Measurements from ENCODE around the gene MKI67.
A peak's percentile ranks its signal among the peaks of the same experiment; 100 is the strongest.

MKI67 gene

DNA sequence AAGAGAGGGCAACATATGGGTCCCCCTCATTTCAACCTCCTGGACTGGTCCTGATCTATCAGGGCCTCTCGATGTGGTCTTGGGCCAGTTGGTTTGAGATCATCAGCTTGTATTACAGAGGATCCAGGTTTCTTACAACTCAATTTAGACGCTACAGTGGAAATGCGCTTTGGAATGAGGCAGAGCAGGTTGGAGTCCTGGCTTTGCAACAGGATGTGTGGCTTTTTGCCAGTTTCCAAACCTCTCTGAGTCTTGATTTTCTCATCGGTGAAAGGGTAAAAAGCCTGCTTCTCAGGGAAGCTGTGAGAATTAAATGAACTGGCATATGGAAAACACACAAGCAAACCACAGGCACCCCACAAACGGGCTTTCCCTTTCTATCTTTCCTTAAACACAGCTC, 37.5 kb upstream of the MKI67 start:
- Histone ChIP-seq H3K4me1 (ENCODE audit: control insufficient read depth in 1 of 2, insufficient read depth in 2 of 2, low read length in 2 of 2) (no peaks in the 10 kb centered on the region), H3K4me3 (ENCODE audit: low read depth in 1 of 2, low read length in 2 of 2) (no peak overlapping the region), H3K27me3 (ENCODE audit: low read depth, low read length) (no peaks in the 10 kb centered on the region), H3K36me3 (ENCODE audit: control insufficient read depth in 1 of 2, insufficient read depth in 2 of 2, low read length in 2 of 2) (no peaks in the 10 kb centered on the region), H3K9me3 (ENCODE audit: control insufficient read depth in 1 of 2, low read length in 2 of 2) (no peaks in the 10 kb centered on the region), H3K27ac (ENCODE audit: low read length) (no peak overlapping the region)

DNA sequence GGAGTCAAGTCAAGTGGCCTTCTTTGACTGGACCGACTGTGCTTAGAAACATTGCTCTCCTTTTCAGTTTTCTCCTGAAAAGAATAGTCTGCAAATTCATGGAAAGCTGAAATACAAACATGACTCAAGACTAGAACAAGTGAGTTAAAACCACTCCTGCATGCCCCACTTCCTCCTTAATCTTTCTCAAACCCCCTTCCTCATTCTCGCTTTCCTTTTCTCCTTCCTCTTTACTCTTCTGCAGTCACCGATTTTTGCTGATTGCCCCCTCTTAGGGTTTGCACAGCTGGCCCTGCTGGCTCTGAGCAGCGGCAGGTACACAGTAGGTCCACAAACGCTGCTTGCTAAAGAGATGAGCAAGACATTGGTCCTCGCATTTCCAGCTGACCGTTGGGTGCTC, 34.8 kb upstream of the MKI67 start:
- Histone ChIP-seq H3K27me3 (ENCODE audit: low read depth, low read length) (no peaks in the 10 kb centered on the region), H3K4me3 (ENCODE audit: low read depth in 1 of 2, low read length in 2 of 2) (no peak overlapping the region), H3K27ac (ENCODE audit: low read length) (no peak overlapping the region), H3K9me3 (ENCODE audit: control insufficient read depth in 1 of 2, low read length in 2 of 2) (no peaks in the 10 kb centered on the region), H3K36me3 (ENCODE audit: control insufficient read depth in 1 of 2, insufficient read depth in 2 of 2, low read length in 2 of 2) (no peaks in the 10 kb centered on the region), H3K4me1 (ENCODE audit: control insufficient read depth in 1 of 2, insufficient read depth in 2 of 2, low read length in 2 of 2) (no peaks in the 10 kb centered on the region)

DNA sequence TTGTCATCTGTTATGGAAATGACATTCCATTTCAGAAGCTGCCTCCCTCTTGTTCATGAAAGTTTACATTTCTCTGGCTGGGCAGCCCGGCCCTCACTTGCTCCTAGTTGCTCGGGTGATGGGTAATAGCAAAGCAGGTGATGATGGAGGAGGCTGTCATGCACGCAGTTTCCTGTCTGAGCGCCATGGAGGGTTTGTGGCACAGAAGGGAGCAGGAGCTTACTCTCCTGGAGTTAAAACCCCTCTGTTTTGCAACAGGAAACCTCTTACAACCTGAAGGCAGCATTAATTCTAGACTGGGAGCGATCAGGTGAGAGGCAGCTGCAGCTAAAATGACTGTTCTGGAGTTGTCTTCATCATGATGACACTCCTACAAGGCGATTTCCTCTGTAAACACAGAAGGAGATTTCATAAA, 34.1 kb upstream of the MKI67 start:
- H3K4me3 ChIP-seq (ENCODE audit: low read depth in 1 of 2, low read length in 2 of 2): no peak overlapping the region
- H3K9me3 ChIP-seq (ENCODE audit: control insufficient read depth in 1 of 2, low read length in 2 of 2): no peaks in the 10 kb centered on the region
- no peaks in the 10 kb centered on the region for H3K27me3 ChIP-seq (ENCODE audit: low read depth, low read length)
- no peaks in the 10 kb centered on the region for H3K36me3 ChIP-seq (ENCODE audit: control insufficient read depth in 1 of 2, insufficient read depth in 2 of 2, low read length in 2 of 2)
- H3K4me1 ChIP-seq (ENCODE audit: control insufficient read depth in 1 of 2, insufficient read depth in 2 of 2, low read length in 2 of 2): no peaks in the 10 kb centered on the region
- no peak overlapping the region for H3K27ac ChIP-seq (ENCODE audit: low read length)

DNA sequence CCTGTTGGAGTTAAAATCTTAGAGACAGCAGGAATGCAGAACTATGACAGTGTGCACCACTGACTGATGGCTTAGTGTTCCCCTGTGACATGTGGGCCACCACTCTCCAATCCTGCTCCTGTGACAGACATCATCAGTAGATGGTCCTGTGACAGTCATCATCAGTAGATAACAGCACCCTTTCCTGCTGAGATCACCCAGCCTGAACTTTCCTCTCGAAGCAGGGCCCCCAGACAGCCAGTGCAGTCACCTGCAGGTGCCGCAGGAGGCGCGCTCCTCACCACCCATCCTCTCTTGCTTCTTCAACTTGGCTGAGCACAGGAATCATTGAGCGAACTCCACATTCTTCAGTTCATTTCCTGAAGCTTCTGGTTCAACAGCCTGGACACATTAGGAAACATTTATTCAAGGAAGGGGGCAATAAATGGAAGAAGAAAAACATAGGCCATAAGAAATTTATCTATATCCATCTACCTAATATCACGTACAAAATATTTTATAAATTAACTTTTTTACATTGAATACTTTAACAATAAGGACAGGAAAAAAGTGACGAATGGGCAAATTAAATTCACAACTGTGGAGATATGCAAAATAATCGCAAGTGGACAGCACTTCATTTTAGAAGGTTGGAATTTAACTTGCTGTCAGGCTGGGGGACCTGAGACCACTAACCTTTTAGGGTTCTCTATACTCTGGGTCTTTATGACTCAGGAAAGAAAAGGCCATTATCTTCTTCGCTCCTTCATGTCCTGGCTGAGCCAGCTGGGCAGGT, 32.0 kb upstream of the MKI67 start:
- H3K4me1 ChIP-seq (ENCODE audit: control insufficient read depth in 1 of 2, insufficient read depth in 2 of 2, low read length in 2 of 2): no peaks in the 10 kb centered on the region
- H3K9me3 ChIP-seq (ENCODE audit: control insufficient read depth in 1 of 2, low read length in 2 of 2): no peaks in the 10 kb centered on the region
- no peaks in the 10 kb centered on the region for H3K36me3 ChIP-seq (ENCODE audit: control insufficient read depth in 1 of 2, insufficient read depth in 2 of 2, low read length in 2 of 2)
- H3K27me3 ChIP-seq (ENCODE audit: low read depth, low read length): no peaks in the 10 kb centered on the region
- H3K27ac ChIP-seq (ENCODE audit: low read length): no peak overlapping the region
- no peak overlapping the region for H3K4me3 ChIP-seq (ENCODE audit: low read depth in 1 of 2, low read length in 2 of 2)

DNA sequence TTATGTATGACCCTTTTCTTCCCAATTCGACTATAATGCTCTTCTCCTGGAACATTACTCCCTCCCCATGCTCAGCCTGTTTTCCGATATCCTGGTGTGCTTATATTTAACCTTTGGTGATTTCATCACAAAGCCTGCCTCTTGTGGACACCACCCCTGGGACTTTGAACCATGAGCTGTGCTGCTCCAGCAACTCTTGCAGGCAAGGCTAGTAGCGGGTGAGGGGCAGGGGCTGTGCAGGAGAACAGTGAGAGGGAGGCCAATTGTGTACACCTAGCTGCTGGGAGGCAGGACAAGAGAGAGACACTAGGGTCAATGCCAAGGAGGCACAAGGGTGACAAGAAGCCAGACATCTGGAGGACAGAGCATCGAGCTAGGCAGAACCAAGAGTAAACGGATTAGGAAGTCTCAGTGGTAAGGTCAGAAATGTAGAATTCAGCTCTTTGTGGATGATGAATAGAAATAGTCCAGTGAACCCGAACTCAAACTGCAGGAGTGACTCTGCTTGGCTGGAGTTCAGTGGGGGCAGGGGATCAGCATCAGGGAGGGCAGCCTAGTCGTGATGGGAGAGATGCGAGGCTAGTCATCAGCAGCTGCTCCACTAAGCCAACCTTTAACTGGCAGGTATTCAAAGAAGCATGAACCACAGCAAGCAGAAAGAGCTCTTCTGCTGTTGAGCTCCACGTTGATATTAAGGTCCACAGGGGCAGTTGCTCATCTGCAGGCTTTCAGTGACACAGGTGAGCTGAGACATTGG, 31.0 kb upstream of the MKI67 start:
- Histone ChIP-seq H3K27me3 (ENCODE audit: low read depth, low read length) (no peaks in the 10 kb centered on the region), H3K4me3 (ENCODE audit: low read depth in 1 of 2, low read length in 2 of 2) (no peak overlapping the region), H3K27ac (ENCODE audit: low read length) (no peak overlapping the region)

DNA sequence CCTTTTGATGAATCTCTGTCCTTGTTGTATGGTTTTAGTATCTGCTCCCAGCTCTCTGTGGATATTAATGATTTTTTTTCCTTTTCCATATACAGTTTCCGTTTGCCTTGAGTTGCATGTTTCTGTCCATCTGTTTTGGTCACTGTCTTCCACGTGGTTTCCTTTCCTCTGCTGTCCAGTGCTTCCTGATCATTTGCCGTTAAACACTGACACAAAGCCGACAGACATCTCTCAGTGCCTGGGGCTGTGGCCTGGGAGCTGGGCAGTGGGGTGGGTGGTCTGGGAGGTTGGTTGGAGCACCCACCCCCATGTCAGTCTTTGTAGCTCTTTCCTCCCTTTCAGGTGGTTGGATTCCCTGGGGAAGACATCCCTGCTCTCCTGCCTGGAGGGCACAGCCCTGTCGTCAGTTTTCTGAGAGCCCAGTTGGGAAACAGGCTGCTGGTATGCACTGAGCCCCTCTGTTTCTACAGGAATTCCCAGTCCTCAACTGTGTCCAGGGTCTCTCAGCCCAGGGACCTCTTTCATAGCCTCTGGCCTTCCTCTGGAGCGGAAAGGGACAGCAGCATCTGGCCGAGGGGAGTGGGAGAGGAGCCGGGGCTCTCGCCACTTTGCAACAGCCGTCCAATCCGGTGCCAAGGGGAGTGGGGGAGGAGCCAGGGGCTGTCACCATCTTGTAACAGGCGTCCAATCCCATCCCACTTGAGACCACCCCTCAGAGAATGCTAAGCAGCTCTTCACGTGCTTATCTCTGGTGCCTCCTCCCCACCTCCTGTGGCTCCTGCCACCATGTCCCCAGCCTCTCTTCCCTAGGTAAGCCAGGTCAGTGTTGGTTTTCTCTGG, 26.7 kb upstream of the MKI67 start:
- Histone ChIP-seq H3K27ac (ENCODE audit: low read length) (no peak overlapping the region), H3K9me3 (ENCODE audit: control insufficient read depth in 1 of 2, low read length in 2 of 2) (no peaks in the 10 kb centered on the region), H3K4me1 (ENCODE audit: control insufficient read depth in 1 of 2, insufficient read depth in 2 of 2, low read length in 2 of 2) (peaks cover 0 to 6% of the 10 kb centered on the region in 2 donors), H3K4me3 (ENCODE audit: low read depth in 1 of 2, low read length in 2 of 2) (no peak overlapping the region), H3K27me3 (ENCODE audit: low read depth, low read length) (no peaks in the 10 kb centered on the region), H3K36me3 (ENCODE audit: control insufficient read depth in 1 of 2, insufficient read depth in 2 of 2, low read length in 2 of 2) (no peaks in the 10 kb centered on the region)

More for the DNA sequence above, 31.0 kb upstream of the MKI67 start:
- Histone ChIP-seq H3K4me1 (ENCODE audit: control insufficient read depth in 1 of 2, insufficient read depth in 2 of 2, low read length in 2 of 2) (no peaks in the 10 kb centered on the region), H3K36me3 (ENCODE audit: control insufficient read depth in 1 of 2, insufficient read depth in 2 of 2, low read length in 2 of 2) (no peaks in the 10 kb centered on the region), H3K9me3 (ENCODE audit: control insufficient read depth in 1 of 2, low read length in 2 of 2) (no peaks in the 10 kb centered on the region)

DNA sequence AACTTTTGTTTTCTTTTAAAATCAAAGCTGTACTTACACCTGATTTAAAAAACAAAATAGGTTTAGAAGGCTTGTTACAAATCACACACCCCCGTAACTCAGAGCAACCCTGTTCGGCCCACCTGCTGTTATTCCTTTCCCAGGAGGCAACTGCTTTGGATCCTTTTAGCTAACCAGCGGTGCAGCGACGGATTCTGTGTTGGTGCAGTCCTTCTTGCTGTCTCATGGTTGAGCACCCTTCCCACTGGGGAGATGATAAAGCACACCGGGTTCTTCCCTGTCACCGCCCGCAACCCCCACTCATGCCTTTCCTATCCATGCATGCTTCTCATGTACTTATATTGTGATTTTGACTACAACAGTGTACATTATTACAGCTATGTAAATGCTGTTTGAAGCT, 24.8 kb upstream of the MKI67 start:
- H3K27me3 ChIP-seq (ENCODE audit: low read depth, low read length): no peaks in the 10 kb centered on the region
- no peak overlapping the region for H3K27ac ChIP-seq (ENCODE audit: low read length)
- no peaks in the 10 kb centered on the region for H3K9me3 ChIP-seq (ENCODE audit: control insufficient read depth in 1 of 2, low read length in 2 of 2)
- H3K4me1 ChIP-seq (ENCODE audit: control insufficient read depth in 1 of 2, insufficient read depth in 2 of 2, low read length in 2 of 2): peaks cover 0 to 6% of the 10 kb centered on the region in 2 donors
- no peaks in the 10 kb centered on the region for H3K36me3 ChIP-seq (ENCODE audit: control insufficient read depth in 1 of 2, insufficient read depth in 2 of 2, low read length in 2 of 2)
- no peak overlapping the region for H3K4me3 ChIP-seq (ENCODE audit: low read depth in 1 of 2, low read length in 2 of 2)

DNA sequence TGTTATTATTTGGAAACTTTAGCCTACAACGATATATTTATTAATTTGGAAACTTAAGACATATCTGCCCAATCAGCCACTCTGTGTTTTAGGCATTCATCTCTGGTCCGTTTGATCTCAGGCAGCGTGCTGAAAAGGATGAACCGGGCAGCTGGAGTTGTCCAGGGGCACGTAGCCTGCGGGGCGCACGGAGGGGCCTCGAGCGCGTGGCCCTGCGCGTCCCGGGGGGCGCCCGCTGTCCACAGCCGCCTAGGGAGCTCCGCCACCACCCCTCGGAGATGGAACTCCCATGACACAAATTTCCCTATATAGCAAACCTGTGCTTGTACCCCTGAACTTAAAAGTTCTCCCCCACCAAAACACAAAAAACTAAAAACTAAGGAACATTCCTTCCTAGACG, 24.3 kb upstream of the MKI67 start:
- peak overlapping the region; percentile 38 to 61 for H3K4me3 ChIP-seq (ENCODE audit: low read depth in 1 of 2, low read length in 2 of 2)
- no peaks in the 10 kb centered on the region for H3K27me3 ChIP-seq (ENCODE audit: low read depth, low read length)
- no peaks in the 10 kb centered on the region for H3K36me3 ChIP-seq (ENCODE audit: control insufficient read depth in 1 of 2, insufficient read depth in 2 of 2, low read length in 2 of 2)

DNA sequence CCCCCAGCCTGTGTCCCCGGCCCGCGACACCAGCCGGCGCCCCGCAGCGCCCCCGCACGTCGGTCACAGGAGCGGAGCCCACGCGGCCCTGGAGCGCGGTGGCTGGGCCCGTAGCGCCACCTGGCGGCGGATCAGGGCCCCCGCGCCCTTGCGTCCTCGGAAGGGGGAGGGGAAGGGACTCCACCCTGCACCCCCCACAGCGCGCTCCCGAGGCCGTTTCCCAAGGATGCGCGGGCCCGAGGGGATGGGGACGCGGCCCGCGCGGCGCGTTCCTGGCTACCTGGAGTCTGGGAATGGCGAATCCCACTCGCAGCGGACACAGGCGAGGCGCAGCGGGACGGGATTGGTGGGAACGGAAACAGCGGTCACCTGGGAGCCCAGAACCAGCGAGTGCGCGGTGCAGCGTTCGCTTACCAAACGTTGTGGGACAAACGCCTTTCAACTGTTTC, 23.8 kb upstream of the MKI67 start:
- H3K9me3 ChIP-seq (ENCODE audit: control insufficient read depth in 1 of 2, low read length in 2 of 2): no peaks in the 10 kb centered on the region
- H3K27me3 ChIP-seq (ENCODE audit: low read depth, low read length): no peaks in the 10 kb centered on the region
- no peak overlapping the region for H3K27ac ChIP-seq (ENCODE audit: low read length)
- H3K4me1 ChIP-seq (ENCODE audit: control insufficient read depth in 1 of 2, insufficient read depth in 2 of 2, low read length in 2 of 2): peaks cover 0 to 6% of the 10 kb centered on the region in 2 donors
- no peaks in the 10 kb centered on the region for H3K36me3 ChIP-seq (ENCODE audit: control insufficient read depth in 1 of 2, insufficient read depth in 2 of 2, low read length in 2 of 2)
- H3K4me3 ChIP-seq (ENCODE audit: low read depth in 1 of 2, low read length in 2 of 2): peak overlapping the region; percentile 38 to 61

More for the DNA sequence above, 24.3 kb upstream of the MKI67 start:
- H3K9me3 ChIP-seq (ENCODE audit: control insufficient read depth in 1 of 2, low read length in 2 of 2): no peaks in the 10 kb centered on the region
- H3K4me1 ChIP-seq (ENCODE audit: control insufficient read depth in 1 of 2, insufficient read depth in 2 of 2, low read length in 2 of 2): peaks cover 0 to 6% of the 10 kb centered on the region in 2 donors
- H3K27ac ChIP-seq (ENCODE audit: low read length): no peak overlapping the region

DNA sequence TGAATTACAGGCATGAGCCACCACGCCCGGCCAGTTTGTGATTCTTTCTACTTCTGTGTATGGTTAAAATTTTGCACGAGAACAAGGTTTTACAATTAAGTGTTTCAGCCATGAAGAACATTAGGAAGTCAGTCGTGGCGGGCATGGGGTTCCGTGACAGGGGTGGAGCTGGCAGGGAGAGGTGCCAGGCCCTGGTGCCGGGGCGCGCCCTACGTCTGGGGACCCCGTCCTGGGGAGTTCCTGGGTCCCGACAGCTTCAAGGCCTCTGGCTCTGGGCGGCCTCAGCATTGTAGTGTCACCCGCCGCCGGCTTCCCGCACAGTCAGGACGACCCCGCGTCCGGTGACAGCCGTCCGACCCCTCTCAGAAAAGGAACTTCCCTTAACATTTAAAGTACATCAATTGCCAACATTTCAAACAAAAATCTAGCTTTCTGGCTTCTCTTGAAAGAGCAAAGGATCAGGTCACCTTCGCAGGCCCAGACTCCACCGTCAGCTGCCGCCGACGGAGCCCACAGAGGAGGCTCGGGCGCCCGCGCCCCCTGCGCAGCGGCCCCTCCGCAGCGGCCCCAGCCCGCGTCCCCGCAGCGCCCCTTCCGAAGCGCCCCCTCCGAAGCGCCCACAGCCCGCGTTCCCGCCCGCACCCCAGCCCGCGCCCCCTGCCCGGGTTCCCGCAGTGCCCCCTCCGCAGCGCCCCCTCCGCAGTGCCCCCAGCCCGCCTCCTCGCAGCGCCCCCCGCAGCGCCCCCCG, 23.2 kb upstream of the MKI67 start:
- Histone ChIP-seq H3K27me3 (ENCODE audit: low read depth, low read length) (no peaks in the 10 kb centered on the region), H3K9me3 (ENCODE audit: control insufficient read depth in 1 of 2, low read length in 2 of 2) (no peaks in the 10 kb centered on the region), H3K4me1 (ENCODE audit: control insufficient read depth in 1 of 2, insufficient read depth in 2 of 2, low read length in 2 of 2) (peaks cover 0 to 6% of the 10 kb centered on the region in 2 donors), H3K4me3 (ENCODE audit: low read depth in 1 of 2, low read length in 2 of 2) (no peak overlapping the region), H3K27ac (ENCODE audit: low read length) (no peak overlapping the region), H3K36me3 (ENCODE audit: control insufficient read depth in 1 of 2, insufficient read depth in 2 of 2, low read length in 2 of 2) (no peaks in the 10 kb centered on the region)
